ENCODE measurements around the gene RASA4B.
"Not testable (repeated sequence)": the region's sequence is repeated elsewhere in the genome, so short reads cannot be mapped to it uniquely, and the experiment has no call there.

The RASA4B gene

DNA sequence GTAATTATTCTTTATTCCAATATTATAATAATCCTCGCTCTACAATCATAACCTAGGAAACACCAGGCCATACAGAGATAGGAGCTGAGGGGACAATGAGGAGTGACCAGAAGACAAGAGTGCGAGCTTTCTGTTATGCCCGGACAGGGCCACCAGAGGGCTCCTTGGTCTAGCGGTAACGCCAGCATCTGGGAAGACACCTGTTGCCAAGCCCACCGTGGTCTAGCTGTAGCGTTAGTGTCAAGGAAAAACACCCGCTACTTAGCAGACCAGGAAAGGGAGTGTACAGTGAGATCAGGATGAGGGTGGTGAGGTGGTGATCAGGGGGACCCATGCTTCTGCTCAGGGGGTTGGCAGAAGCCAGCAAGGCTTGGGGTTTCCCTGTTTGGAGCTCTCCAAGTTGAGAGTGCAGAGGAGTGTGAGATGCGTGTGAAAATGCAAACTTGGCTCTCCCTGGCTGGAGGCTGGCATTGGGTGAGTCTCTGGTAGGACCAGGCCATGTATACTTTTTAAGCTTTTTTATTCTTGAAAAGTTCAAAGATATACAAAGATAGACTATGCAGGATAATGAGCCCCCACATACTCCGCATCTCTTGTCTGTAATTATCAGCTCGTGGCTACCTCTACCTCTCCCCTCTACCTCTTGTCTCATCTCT lies 37.5 kb downstream of the RASA4B start:
- H3K27ac ChIP-seq (ENCODE audit: low read length); H3K9me3 ChIP-seq (ENCODE audit: insufficient read depth, low read length); H3K4me2 ChIP-seq (ENCODE audit: low read length); H3K9ac ChIP-seq (ENCODE audit: low read length); H3K4me1 ChIP-seq (ENCODE audit: low read length); H3K79me2 ChIP-seq (ENCODE audit: low read length); H3K36me3 ChIP-seq (replicated peaks; ENCODE audit: low read depth, low read length); H3K27me3 ChIP-seq (ENCODE audit: low read depth, low read length); H3K4me3 ChIP-seq (ENCODE audit: low read length); H2AFZ ChIP-seq (ENCODE audit: low read depth, low read length); H4K20me1 ChIP-seq (ENCODE audit: insufficient read depth, low read length): not testable (repeated sequence)
- TF ChIP-seq, protein P1, sequence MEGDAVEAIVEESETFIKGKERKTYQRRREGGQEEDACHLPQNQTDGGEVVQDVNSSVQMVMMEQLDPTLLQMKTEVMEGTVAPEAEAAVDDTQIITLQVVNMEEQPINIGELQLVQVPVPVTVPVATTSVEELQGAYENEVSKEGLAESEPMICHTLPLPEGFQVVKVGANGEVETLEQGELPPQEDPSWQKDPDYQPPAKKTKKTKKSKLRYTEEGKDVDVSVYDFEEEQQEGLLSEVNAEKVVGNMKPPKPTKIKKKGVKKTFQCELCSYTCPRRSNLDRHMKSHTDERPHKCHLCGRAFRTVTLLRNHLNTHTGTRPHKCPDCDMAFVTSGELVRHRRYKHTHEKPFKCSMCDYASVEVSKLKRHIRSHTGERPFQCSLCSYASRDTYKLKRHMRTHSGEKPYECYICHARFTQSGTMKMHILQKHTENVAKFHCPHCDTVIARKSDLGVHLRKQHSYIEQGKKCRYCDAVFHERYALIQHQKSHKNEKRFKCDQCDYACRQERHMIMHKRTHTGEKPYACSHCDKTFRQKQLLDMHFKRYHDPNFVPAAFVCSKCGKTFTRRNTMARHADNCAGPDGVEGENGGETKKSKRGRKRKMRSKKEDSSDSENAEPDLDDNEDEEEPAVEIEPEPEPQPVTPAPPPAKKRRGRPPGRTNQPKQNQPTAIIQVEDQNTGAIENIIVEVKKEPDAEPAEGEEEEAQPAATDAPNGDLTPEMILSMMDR (IDR thresholded peaks at IDR 0.05; ENCODE audit: low read depth, low read length), result peak; percentile 12

DNA sequence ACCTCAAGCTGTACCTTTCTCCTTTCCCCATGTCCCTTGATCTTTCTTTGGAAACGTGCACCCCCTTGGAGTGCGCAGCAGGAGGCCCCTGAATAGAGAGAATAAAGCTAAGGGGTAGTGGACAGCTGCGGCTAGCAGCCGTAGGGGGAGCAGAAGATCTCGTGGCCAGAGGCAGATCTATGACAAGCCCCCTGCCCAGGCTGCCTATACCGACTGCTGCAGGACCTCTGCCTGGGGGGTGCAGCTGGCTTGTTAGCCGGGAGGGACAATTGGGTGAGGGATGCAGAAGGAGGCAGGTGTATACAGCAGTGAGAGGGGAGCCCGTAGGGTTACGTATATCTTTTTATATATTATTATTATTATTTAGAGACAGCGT lies 38.4 kb downstream of the RASA4B start:
- H2AFZ ChIP-seq (ENCODE audit: low read depth, low read length); H3K79me2 ChIP-seq (ENCODE audit: low read length); H3K9me3 ChIP-seq (ENCODE audit: insufficient read depth, low read length); H3K36me3 ChIP-seq (replicated peaks; ENCODE audit: low read depth, low read length); H3K27me3 ChIP-seq (ENCODE audit: low read depth, low read length); H4K20me1 ChIP-seq (ENCODE audit: insufficient read depth, low read length); H3K27ac ChIP-seq (ENCODE audit: low read length); H3K4me1 ChIP-seq (ENCODE audit: low read length): not testable (repeated sequence)
- H3K9ac ChIP-seq (ENCODE audit: low read length), result 0 out of 2 replicates have a peak overlapping the region, but pooled peaks have one; percentile 24
- H3K4me2 ChIP-seq (ENCODE audit: low read length), result peak overlapping the region; percentile 40
- H3K4me3 ChIP-seq (ENCODE audit: low read length), result peak overlapping the region; percentile 50; the same call in 1 of the 2 replicates

DNA sequence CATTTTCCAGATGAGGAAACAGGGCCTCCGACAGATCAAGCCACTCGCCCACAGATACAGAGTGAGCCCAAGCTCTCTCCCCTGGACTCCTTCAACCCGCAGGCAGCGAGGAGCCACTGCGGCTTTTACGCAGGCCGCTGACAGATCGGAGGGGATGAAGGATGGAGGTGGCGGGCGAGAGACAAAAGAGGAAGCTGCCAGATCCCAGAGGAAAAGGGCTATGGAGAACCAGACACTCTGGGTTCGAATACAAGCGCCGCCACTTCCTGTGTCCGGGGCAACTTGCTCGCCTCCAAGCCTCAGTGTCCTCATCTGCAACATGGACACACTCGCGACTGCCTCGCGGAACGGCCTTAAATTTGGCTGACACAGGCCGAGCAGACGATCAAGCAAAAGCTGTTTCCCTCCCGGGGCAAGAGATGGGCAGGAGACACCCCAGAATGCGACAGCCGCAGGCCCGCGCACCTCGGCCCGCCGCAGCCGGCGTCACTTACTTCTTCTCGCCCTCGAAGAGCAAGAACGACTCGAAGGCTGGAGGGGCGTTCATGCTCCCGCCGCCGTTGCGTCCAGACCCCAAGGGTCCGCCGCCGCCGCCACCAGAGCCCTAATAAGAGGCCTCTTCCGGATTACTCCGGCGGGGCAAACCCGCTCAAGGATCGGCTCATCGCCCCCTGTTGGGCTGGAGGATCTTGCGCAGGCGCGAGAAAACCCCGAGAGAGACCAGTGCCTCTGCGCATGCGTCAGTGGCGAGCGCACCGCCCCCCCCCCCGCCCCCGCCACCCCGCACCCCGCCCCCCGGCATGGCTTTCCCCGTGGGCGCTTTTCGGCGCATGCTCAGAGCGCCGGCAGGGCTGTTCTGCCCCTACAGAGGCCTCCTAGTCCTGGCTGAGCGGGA lies 39.0 kb downstream of the RASA4B start, which contains the start of gene POLR2J:
POLR2J (minus strand) TSS at position 609 of the 895 bp plus-strand sequence; CDS start at position 547, 62 bp downstream.
- Histone ChIP-seq H3K4me2 (ENCODE audit: low read length) (peak within 1 kb of the TSS; percentile 40), H3K4me3 (ENCODE audit: low read length) (peak within 1 kb of the TSS; percentile 58; the same call in 1 of the 2 replicates), H3K9ac (ENCODE audit: low read length) (0 out of 2 replicates have a peak within 1 kb of the TSS, but pooled peaks have one; percentile 24)
- not testable (repeated sequence) for H3K27me3 ChIP-seq (ENCODE audit: low read depth, low read length); H3K9me3 ChIP-seq (ENCODE audit: insufficient read depth, low read length); H4K20me1 ChIP-seq (ENCODE audit: insufficient read depth, low read length); H3K4me1 ChIP-seq (ENCODE audit: low read length); H3K36me3 ChIP-seq (replicated peaks; ENCODE audit: low read depth, low read length); H3K27ac ChIP-seq (ENCODE audit: low read length); H3K79me2 ChIP-seq (ENCODE audit: low read length); H2AFZ ChIP-seq (ENCODE audit: low read depth, low read length)

DNA sequence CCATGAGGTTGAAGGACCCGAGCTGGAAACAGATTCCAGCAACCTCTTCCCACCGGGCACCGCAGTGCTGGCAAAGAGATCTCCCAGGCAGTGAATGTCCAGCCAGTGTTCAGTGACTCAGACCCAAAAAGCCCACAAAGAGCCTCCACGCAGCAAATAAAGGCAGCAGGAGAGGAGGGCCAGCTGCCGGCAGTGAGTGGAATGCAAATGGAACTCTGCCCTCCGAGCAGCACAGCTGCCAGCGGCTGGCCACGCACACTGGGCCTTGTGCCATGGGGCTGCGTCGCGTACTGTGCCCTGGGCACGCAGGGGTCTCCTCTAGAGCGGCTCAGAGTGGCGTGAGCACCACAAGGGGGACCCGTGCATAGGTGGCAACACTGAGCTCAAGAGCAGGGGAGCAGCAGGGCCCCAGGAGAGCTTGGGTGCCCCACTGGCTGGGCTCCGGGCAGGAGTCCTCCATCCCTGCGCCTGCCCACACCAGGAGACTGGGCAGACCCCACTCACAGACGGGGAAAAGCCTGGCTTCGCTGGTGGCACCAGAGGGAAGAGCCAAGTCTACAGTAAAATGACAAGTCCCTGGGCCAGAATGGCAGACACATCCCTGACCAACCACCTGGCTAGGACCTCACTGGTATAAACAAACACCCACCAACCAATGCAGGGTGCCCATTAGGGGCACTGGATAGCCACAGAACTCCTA lies 42.7 kb downstream of the RASA4B start:
- not testable (repeated sequence) for H3K4me3 ChIP-seq (ENCODE audit: low read length); H2AFZ ChIP-seq (ENCODE audit: low read depth, low read length); H3K27me3 ChIP-seq (ENCODE audit: low read depth, low read length); H3K79me2 ChIP-seq (ENCODE audit: low read length); H3K4me2 ChIP-seq (ENCODE audit: low read length); H3K36me3 ChIP-seq (replicated peaks; ENCODE audit: low read depth, low read length); H3K4me1 ChIP-seq (ENCODE audit: low read length); H3K9me3 ChIP-seq (ENCODE audit: insufficient read depth, low read length); H3K9ac ChIP-seq (ENCODE audit: low read length); H4K20me1 ChIP-seq (ENCODE audit: insufficient read depth, low read length); H3K27ac ChIP-seq (ENCODE audit: low read length)

DNA sequence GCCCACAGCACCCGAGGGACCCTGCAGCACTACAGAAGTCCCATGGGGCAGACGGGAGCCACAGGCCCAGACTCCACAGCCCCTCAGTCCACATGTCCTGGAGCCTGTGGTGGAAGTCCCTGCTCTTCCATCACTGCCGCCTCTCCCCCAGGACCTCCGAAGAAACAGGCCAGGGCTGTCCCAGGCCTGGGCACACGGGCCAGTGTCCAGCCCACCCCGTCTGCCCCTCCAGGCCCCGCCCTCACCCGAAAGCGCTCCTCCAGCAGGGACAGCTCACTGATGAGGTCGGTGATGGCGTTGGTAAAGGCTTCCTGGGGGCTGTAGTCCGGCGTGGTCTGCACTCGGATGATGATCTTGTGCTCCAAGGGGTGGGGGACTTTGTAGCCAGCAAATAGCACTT lies 43.5 kb downstream of the RASA4B start:
- H3K9ac ChIP-seq (ENCODE audit: low read length); H3K4me3 ChIP-seq (ENCODE audit: low read length); H3K36me3 ChIP-seq (replicated peaks; ENCODE audit: low read depth, low read length); H3K4me2 ChIP-seq (ENCODE audit: low read length); H3K27ac ChIP-seq (ENCODE audit: low read length); H4K20me1 ChIP-seq (ENCODE audit: insufficient read depth, low read length); H3K9me3 ChIP-seq (ENCODE audit: insufficient read depth, low read length); H3K79me2 ChIP-seq (ENCODE audit: low read length); H3K27me3 ChIP-seq (ENCODE audit: low read depth, low read length); H2AFZ ChIP-seq (ENCODE audit: low read depth, low read length); H3K4me1 ChIP-seq (ENCODE audit: low read length): not testable (repeated sequence)
